Measurements from ENCODE around the gene SLC15A3.

DNA sequence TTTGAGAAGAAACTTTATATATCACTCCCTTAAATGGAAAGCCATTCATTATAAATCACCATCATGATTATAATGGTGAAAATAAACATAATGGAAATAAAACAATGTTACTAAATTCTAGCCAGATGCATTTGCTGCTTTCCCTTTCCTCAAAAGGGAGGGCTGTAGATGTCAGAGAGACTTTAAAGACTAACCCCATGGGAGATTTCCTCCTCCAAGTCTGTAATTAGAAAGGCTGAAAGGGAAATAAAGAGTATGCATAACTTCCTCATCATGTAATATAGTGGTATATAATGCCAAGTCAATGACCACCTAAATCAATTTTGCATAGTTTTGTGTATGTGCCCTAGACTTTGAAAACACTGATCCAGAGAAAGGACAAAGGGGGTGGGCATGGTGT, 25.9 kb upstream of the SLC15A3 start:
- TF ChIP-seq ZC3H10 (CRISPR knock-in tag; IDR thresholded peaks at IDR 0.05): no peak
- TF ChIP-seq ZFP3 (CRISPR knock-in tag; IDR thresholded peaks at IDR 0.05): no peak
- no peak for TF ChIP-seq ZNF565 (CRISPR knock-in tag; conservative IDR thresholded peaks at IDR 0.05; ENCODE audit: low read depth)
- TF ChIP-seq TCF4 (CRISPR knock-in tag; IDR thresholded peaks at IDR 0.05; ENCODE audit: borderline replicate concordance): no peak
- no peak for TF ChIP-seq RARB (CRISPR knock-in tag; IDR thresholded peaks at IDR 0.05)
- no peak for TF ChIP-seq GLIS3 (CRISPR knock-in tag; IDR thresholded peaks at IDR 0.05)
- no peak for TF ChIP-seq TOX (CRISPR knock-in tag; IDR thresholded peaks at IDR 0.05; ENCODE audit: borderline replicate concordance)
- no peak for TF ChIP-seq CSRNP3 (CRISPR knock-in tag; IDR thresholded peaks at IDR 0.05)
- TF ChIP-seq, protein P1, sequence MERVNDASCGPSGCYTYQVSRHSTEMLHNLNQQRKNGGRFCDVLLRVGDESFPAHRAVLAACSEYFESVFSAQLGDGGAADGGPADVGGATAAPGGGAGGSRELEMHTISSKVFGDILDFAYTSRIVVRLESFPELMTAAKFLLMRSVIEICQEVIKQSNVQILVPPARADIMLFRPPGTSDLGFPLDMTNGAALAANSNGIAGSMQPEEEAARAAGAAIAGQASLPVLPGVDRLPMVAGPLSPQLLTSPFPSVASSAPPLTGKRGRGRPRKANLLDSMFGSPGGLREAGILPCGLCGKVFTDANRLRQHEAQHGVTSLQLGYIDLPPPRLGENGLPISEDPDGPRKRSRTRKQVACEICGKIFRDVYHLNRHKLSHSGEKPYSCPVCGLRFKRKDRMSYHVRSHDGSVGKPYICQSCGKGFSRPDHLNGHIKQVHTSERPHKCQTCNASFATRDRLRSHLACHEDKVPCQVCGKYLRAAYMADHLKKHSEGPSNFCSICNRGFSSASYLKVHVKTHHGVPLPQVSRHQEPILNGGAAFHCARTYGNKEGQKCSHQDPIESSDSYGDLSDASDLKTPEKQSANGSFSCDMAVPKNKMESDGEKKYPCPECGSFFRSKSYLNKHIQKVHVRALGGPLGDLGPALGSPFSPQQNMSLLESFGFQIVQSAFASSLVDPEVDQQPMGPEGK (CRISPR knock-in tag; IDR thresholded peaks at IDR 0.05; ENCODE audit: borderline replicate concordance): no peak
- TF ChIP-seq, protein P2, sequence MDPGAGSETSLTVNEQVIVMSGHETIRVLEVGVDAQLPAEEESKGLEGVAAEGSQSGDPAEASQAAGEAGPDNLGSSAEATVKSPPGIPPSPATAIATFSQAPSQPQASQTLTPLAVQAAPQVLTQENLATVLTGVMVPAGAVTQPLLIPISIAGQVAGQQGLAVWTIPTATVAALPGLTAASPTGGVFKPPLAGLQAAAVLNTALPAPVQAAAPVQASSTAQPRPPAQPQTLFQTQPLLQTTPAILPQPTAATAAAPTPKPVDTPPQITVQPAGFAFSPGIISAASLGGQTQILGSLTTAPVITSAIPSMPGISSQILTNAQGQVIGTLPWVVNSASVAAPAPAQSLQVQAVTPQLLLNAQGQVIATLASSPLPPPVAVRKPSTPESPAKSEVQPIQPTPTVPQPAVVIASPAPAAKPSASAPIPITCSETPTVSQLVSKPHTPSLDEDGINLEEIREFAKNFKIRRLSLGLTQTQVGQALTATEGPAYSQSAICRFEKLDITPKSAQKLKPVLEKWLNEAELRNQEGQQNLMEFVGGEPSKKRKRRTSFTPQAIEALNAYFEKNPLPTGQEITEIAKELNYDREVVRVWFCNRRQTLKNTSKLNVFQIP (CRISPR knock-in tag; IDR thresholded peaks at IDR 0.05; ENCODE audit: borderline replicate concordance, low read depth): no peak
- TF ChIP-seq, protein P3, sequence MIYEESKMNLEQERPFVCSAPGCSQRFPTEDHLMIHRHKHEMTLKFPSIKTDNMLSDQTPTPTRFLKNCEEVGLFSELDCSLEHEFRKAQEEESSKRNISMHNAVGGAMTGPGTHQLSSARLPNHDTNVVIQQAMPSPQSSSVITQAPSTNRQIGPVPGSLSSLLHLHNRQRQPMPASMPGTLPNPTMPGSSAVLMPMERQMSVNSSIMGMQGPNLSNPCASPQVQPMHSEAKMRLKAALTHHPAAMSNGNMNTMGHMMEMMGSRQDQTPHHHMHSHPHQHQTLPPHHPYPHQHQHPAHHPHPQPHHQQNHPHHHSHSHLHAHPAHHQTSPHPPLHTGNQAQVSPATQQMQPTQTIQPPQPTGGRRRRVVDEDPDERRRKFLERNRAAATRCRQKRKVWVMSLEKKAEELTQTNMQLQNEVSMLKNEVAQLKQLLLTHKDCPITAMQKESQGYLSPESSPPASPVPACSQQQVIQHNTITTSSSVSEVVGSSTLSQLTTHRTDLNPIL (CRISPR knock-in tag; IDR thresholded peaks at IDR 0.05; ENCODE audit: low read depth): no peak
- no peak for TF ChIP-seq ZNF70 (CRISPR knock-in tag; IDR thresholded peaks at IDR 0.05)
- no peak for TF ChIP-seq ZFP30 (CRISPR knock-in tag; IDR thresholded peaks at IDR 0.05)
